GM12878 (cell line): Measurements from ENCODE around the gene CAV1. TPM values are rescaled to one million over a fixed set of nuclear protein-coding genes. Genes with fewer than 3 reads are reported as not detected.

Experiments
- ATAC-seq: fragments of 200-7000 bp; cut with Tn5 transposase; 3 replicates; pipeline ENCODE4 v1.9.1; 2020; ENCODE audit warnings: mild to moderate bottlenecking, moderate library complexity
- BruUV-seq: library from RNA; stranded (reverse); fragments of 400-500 nt; replicated peaks from 2 replicates; lab custom pipeline; 2021; lab: Mats Ljungman, UMichigan
- CTCF ChIA-PET: fragments of 300-600 bp; sonication (Branson Sonifier 250); formaldehyde crosslinking; extraction: SDS; loops from one replicate; lab custom pipeline; 2021; ENCODE audit warnings: inconsistent platforms; lab: Yijun Ruan, JAX
- POLR2A ChIA-PET: fragments of 350-600 bp; formaldehyde crosslinking; extraction: SDS; loops from one replicate; lab custom pipeline; 2021; ENCODE audit warnings: inconsistent platforms; lab: Charles Lee
- RAD21 ChIA-PET: fragments of 300-600 bp; sonication (Branson Sonifier 250); formaldehyde crosslinking; loops from one replicate; lab custom pipeline; 2023; ENCODE audit warnings: antibody characterized with exemption; ENCODE audit not compliant: unreplicated experiment; lab: Charles Lee
- SMC1A ChIA-PET: fragments of 300-600 bp; sonication (Branson Sonifier 250); formaldehyde crosslinking; loops from one replicate; lab custom pipeline; 2023; ENCODE audit not compliant: unreplicated experiment, uncharacterized antibody; lab: Charles Lee
- DNase-seq: peaks from one replicate; pipeline ENCODE4 v3.0.0-alpha.2; 2011; ENCODE audit warnings: low read depth, low spot score
- FAIRE-seq: peaks from 3 replicates; lab custom pipeline; 2011; peaks lifted over from hg19 to GRCh38; lab: Jason Lieb, UNC
- H2AFZ ChIP-seq: 2 replicates; pipeline ENCODE4 v1.6.0; 2011; ENCODE audit warnings: low read depth, low read length, control low read depth; ENCODE audit not compliant: control insufficient read depth
- H3K27ac ChIP-seq: 2 replicates; pipeline ENCODE4 v1.5.1; 2011; ENCODE audit warnings: control low read depth; ENCODE audit not compliant: control insufficient read depth, insufficient read depth
- H3K27me3 ChIP-seq, 2 experiments: replicated peaks in 1 of 2; 2 replicates each; pipeline versions ENCODE4 v1.6.0 to v1.6.1; 2011; ENCODE audit warnings: low read length in 1 of 2; ENCODE audit not compliant: control insufficient read depth in 2 of 2, insufficient read depth in 2 of 2
- H3K36me3 ChIP-seq, 2 experiments: 2 replicates each; pipeline ENCODE4 v1.5.1; 2011; ENCODE audit warnings: low read length in 1 of 2; ENCODE audit not compliant: control insufficient read depth in 2 of 2, insufficient read depth in 2 of 2
- H3K4me1 ChIP-seq: 2 replicates; pipeline ENCODE4 v1.6.1; 2011; ENCODE audit warnings: mild to moderate bottlenecking, low read length, moderate library complexity, mixed read lengths; ENCODE audit not compliant: control insufficient read depth, insufficient read depth
- H3K4me2 ChIP-seq: 2 replicates; pipeline ENCODE4 v1.6.0; 2011; ENCODE audit warnings: control low read depth; ENCODE audit not compliant: control insufficient read depth, insufficient read depth
- H3K4me3 ChIP-seq: fragments of 200-600 bp; sonication (generic); 2 replicates; pipeline ENCODE4 v1.5.1; 2016
- H3K79me2 ChIP-seq: 2 replicates; pipeline ENCODE4 v1.6.0; 2011; ENCODE audit warnings: low read length; ENCODE audit not compliant: control insufficient read depth, insufficient read depth
- H3K9ac ChIP-seq: 2 replicates; pipeline ENCODE4 v1.8.0; 2011; ENCODE audit warnings: low read length, control low read depth, mixed read lengths; ENCODE audit not compliant: control insufficient read depth, insufficient read depth
- H3K9me3 ChIP-seq: replicated peaks from 3 replicates; pipeline ENCODE4 v1.5.1; 2011; ENCODE audit warnings: mild to moderate bottlenecking, low read length; ENCODE audit not compliant: control insufficient read depth, insufficient read depth
- H4K20me1 ChIP-seq: 2 replicates; pipeline ENCODE4 v1.6.0; 2011; ENCODE audit not compliant: control insufficient read depth, insufficient read depth
- BCL11A ChIP-seq: IDR thresholded peaks from 2 replicates; pipeline ENCODE4 v1.6.1; 2011; ENCODE audit warnings: low read depth, low read length
- CEBPZ ChIP-seq: fragments of 150-350 bp; IDR thresholded peaks from 2 replicates; pipeline ENCODE4 v1.6.1; 2016; ENCODE audit warnings: low read depth, low read length
- CREB1 ChIP-seq: IDR thresholded peaks from 2 replicates; pipeline ENCODE4 v1.6.1; 2012; ENCODE audit warnings: low read depth, mild to moderate bottlenecking, inconsistent platforms
- E4F1 ChIP-seq: fragments of 450-650 bp; IDR thresholded peaks from 2 replicates; pipeline ENCODE4 v1.6.1; 2018; ENCODE audit warnings: borderline replicate concordance, mild to moderate bottlenecking; ENCODE audit not compliant: partially characterized antibody
- ESRRA ChIP-seq: IDR thresholded peaks from 2 replicates; pipeline ENCODE4 v1.6.1; 2012; ENCODE audit warnings: mild to moderate bottlenecking, low read length, improper control_type of control experiment
- EZH2 ChIP-seq: IDR thresholded peaks from 2 replicates; pipeline ENCODE4 v1.6.1; 2012; ENCODE audit warnings: low read depth, mild to moderate bottlenecking, control low read depth, inconsistent platforms, low read length, borderline replicate concordance; ENCODE audit not compliant: control insufficient read depth
- FOXK2 ChIP-seq: fragments of 450-650 bp; IDR thresholded peaks from 2 replicates; pipeline ENCODE4 v1.6.1; 2017; ENCODE audit warnings: mild to moderate bottlenecking, moderate library complexity
- KDM1A ChIP-seq: fragments of 200-600 bp; sonication (generic); IDR thresholded peaks from 2 replicates; pipeline ENCODE4 v1.6.1; 2016; ENCODE audit warnings: borderline replicate concordance
- MAX ChIP-seq: IDR thresholded peaks from 2 replicates; pipeline ENCODE4 v1.6.1; 2012; ENCODE audit warnings: low read depth, low read length, improper control_type of control experiment
- MTA2 ChIP-seq: fragments of 450-650 bp; IDR thresholded peaks from 2 replicates; pipeline ENCODE4 v1.6.1; 2016; ENCODE audit warnings: low read depth, mild to moderate bottlenecking, moderate library complexity
- NBN ChIP-seq: fragments of 450-650 bp; IDR thresholded peaks from 2 replicates; pipeline ENCODE4 v1.6.1; 2016
- NKRF ChIP-seq: fragments of 450-650 bp; conservative IDR thresholded peaks from 2 replicates; pipeline ENCODE4 v1.6.1; 2017; ENCODE audit warnings: mild to moderate bottlenecking, moderate library complexity
- SREBF2 ChIP-seq: IDR thresholded peaks from 2 replicates; pipeline ENCODE4 v1.6.1; 2012; ENCODE audit warnings: mild to moderate bottlenecking, low read length
- STAT3 ChIP-seq: IDR thresholded peaks from 2 replicates; pipeline ENCODE4 v1.6.1; 2011; ENCODE audit warnings: low read depth, low read length, improper control_type of control experiment
- TAF1 ChIP-seq: IDR thresholded peaks from 2 replicates; pipeline ENCODE4 v1.6.1; 2011; ENCODE audit warnings: mild to moderate bottlenecking, low read depth, low read length, borderline replicate concordance
- TCF7 ChIP-seq: IDR thresholded peaks from 2 replicates; pipeline ENCODE4 v1.6.1; 2014; ENCODE audit warnings: antibody characterized with exemption, borderline replicate concordance
- ZNF384 ChIP-seq: IDR thresholded peaks from 2 replicates; pipeline ENCODE4 v1.6.1; 2012; ENCODE audit warnings: low read depth, mild to moderate bottlenecking, low read length, improper control_type of control experiment, borderline replicate concordance
- WGBS: methylation state at CpG from one replicate; pipeline ENCODE4 v1.1.6; 2016; ENCODE audit warnings: low lambda C conversion rate; ENCODE audit not compliant: insufficient replicate concordance, insufficient coverage; ENCODE audit errors: missing lambda C conversion rate; 5-methylcytosine and 5-hydroxymethylcytosine counted together
- in situ Hi-C: fragments of 300-500 bp; cut with MboI; formaldehyde crosslinking; loops from 9 replicates; pipeline ENCODE4 v1.14.3; 2018; ENCODE audit warnings: mixed read lengths
- intact Hi-C: fragments of 100-400 bp; cut with micrococcal nuclease; formaldehyde crosslinking; loops from one replicate; pipeline ENCODE4 v1.14.2; 2022; ENCODE audit not compliant: unreplicated experiment
- polyA plus RNA-seq, 11 experiments: library from polyadenylated mRNA; depleted of rRNA in 4 of 11; unstranded in 6 of 11; stranded (reverse) in 5 of 11; fragments of >200 nt; fragmentation: Nextera tagmentation in 4 of 11; fragmentation: Illumina TruSeq in 1 of 11; extraction: Ambion mirVana in 4 of 11; extraction: Trizol in 1 of 11; gene quantifications; 1 replicate in 1 of 11; 2 replicates in 10 of 11; pipeline versions ENCODE4 v1.2.1 to v1.2.3, GENCODE V29; 2011 to 2016; ENCODE audit warnings: inconsistent platforms in 2 of 11, missing spikeins in 2 of 11, low read depth in 1 of 11
- total RNA-seq, 4 experiments: library from RNA; depleted of rRNA in 3 of 4; stranded (reverse); fragments of >200 nt in 3 of 4; fragmentation: Illumina TruSeq in 1 of 4; extraction: Trizol in 1 of 4; gene quantifications; 2 replicates each; pipeline versions ENCODE4 v1.2.1 to v1.2.3, GENCODE V29; 2013 to 2021

Gene CAV1
- total and polyA plus RNA-seq, 10 of the 15 experiments (the other 5 are each of a cell fraction or from before 2014, with no cell fraction given): 0.45 to 26.5 (median 2.0) TPM

GRCh38 chr7:116545411-116545993, 20.7 kb downstream of the CAV1 start:
- DNase-seq: no peak
- H4K20me1 ChIP-seq: no peaks in the 10 kb centered on the region
- in situ Hi-C loops: no loop called here
- no peak overlapping the region for H3K9ac ChIP-seq
- H3K4me1 ChIP-seq: peaks cover 15% of the 10 kb centered on the region
- TF ChIP-seq NKRF (no peak), CREB1 (no peak), MAX (no peak), ESRRA (no peak), MTA2 (no peak), NBN (no peak), ZNF384 (no peak), STAT3 (no peak), CEBPZ (no peak), E4F1 (no peak), BCL11A (no peak), SREBF2 (no peak), EZH2 (no peak), FOXK2 (no peak), TAF1 (no peak), TCF7 (no peak), KDM1A (no peak)
- no TSS peak for BruUV-seq
- H3K27ac ChIP-seq: no peak overlapping the region
- H2AFZ ChIP-seq: no peak overlapping the region
- ChIA-PET SMC1A (no interaction called here), RAD21 (no interaction called here), POLR2A (interaction anchor here (0.6 kb wide), 1 partner anchor 411 kb away, joined by 3 read pairs; no protein-coding TSS in a partner anchor), CTCF (interaction anchor here (1.1 to 3.4 kb wide), 2 partner anchors 19 to 30 kb away, joined by 4 to 13 read pairs; partner anchors contain the start of gene CAV1)
- WGBS: 69% methylated on average over 6 of the region's 6 CpGs
- no peak overlapping the region for H3K4me2 ChIP-seq
- no peak overlapping the region for H3K4me3 ChIP-seq
- FAIRE-seq: no peak
- intact Hi-C loops: no loop called here
- no peaks in the 10 kb centered on the region for H3K27me3 ChIP-seq
- H3K79me2 ChIP-seq: no peaks in the 10 kb centered on the region
- no peaks in the 10 kb centered on the region for H3K9me3 ChIP-seq
- ATAC-seq: no peak
- no peaks in the 10 kb centered on the region for H3K36me3 ChIP-seq
